Cardiac septum (tissue), 1 donor: ENCODE measurements around the gene NINJ2. TPM values are rescaled to one million over a fixed set of nuclear protein-coding genes. Genes with fewer than 3 reads are reported as not detected.
"Not testable (repeated sequence)": the region's sequence is repeated elsewhere in the genome, so short reads cannot be mapped to it uniquely, and the experiment has no call there.

Source experiments
- DNase-seq: peaks from one replicate; pipeline ENCODE4 v3.0.0-alpha.2; 2020; ENCODE audit warnings: low spot score
- intact Hi-C: fragments of 100-400 bp; cut with DNase I; formaldehyde crosslinking; loops from one replicate; pipeline ENCODE4 v1.14.0; 2022
- long read RNA-seq: library from polyadenylated mRNA; unstranded; transcript quantifications from one replicate; pipeline ENCODE4 v2.0.0, GENCODE V29; 2021
- total RNA-seq: library from RNA; stranded (reverse); fragmentation: NEBNext Ultra II Directional; extraction: Animal tissue kit (Norgen Biotek cat#: 25700); gene quantifications from one replicate; pipeline ENCODE4 v1.2.1, GENCODE V29; 2021
- donor health status: DM: no; HTN: no; CAD: no.

The NINJ2 gene, protein sequence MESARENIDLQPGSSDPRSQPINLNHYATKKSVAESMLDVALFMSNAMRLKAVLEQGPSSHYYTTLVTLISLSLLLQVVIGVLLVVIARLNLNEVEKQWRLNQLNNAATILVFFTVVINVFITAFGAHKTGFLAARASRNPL
- 3.9 TPM for total RNA-seq
- long read RNA-seq, partial matches to known transcripts = 0 of 2 reads
- long read RNA-seq, other reads (novel, unspliced or antisense) = 1 of 2 reads

DNA sequence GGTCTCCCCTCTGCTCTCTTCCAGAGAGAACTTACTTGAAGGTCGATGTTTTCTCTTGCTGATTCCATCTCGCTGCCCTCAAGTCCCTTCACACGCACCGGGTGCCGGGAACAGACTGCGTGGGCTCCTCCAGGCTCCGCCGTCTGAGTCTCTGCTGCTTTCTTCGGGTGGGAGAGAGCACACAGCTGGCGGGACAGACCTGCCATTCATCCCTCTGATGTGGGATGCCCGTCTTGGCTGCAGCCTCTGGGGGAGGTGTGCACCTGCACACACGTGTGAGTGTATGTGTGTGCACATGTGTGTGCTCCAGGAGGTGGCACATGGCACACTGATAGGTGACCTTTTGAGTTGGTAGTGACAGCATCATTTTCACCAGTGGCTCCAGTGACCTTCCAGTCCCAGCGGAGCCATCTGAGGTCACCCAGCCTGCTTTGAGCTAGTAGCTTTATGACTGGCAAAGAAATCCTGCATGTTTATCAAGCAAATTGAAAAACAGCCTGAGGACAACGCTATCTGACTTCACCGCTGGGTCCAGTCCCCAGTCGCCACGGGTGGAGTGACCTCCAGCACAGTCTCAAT is at the start of gene NINJ2:
TSS of gene NINJ2 (minus strand) at position 153 of the 579 bp plus-strand sequence. CDS start at position 68, 85 bp downstream.
- intact Hi-C loops = no loop called here
- no peak for DNase-seq

DNA sequence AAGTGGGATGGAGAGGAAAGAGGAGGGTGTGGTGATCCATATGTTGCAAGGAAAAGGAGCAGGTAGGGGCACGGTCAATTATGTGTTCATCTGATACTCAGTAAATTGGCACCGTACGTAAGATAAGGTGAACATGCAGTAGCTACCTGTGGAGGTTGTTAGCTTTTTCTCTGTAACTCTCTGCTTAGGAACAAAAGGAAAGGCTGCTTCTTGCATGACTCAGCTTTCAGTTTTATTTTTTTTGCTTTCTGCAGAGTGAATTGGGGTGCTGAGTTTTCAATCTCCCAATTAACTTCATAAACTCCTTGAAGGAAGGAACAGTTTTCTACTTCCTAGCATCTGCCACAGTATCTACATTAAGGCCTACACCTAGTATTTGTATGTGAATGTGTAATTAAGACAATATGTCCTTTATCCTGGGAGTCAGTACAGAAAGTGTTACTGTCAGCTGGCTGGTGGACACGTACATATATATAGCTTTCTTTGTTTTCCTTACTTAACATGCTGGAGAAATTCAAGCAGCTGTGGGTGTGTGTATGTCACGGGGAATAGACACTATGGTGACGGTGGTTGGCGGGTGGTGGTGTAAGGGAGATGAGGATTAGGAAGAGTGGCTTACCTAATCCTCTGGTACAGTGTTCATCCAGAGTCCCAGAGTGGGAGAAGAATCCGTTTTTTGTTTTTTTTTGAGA is 49.1 kb upstream of the NINJ2 start:
- intact Hi-C loops = no loop called here
- DNase-seq = no peak

DNA sequence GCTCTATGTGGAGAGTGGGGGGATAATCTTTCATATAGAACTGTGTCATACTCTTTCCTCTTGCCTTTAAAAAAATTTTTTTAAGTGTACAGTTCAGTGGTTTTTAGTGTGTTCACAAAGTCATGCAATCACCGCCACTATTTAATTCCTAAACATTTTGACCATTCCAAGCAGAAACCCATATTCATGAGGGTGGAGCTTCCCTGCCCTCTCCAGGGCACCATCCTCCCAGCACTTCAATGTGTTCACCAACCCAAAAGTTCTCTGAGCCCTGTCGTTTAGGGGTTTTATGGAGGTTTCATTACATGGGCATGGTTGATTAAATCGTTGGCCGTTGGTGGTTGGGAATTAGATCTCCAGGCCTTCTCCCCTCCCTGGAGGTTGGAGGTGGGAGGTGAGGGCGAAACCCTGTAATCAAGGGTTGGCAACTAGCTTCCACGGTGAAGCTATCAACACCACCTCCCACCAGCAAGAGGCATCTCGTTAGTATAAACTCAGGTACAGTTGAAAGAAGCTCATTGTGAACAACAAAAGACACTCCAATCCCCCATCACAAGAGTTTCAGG is 46.3 kb upstream of the NINJ2 start:
- intact Hi-C loops = no loop called here
- DNase-seq = no peak

DNA sequence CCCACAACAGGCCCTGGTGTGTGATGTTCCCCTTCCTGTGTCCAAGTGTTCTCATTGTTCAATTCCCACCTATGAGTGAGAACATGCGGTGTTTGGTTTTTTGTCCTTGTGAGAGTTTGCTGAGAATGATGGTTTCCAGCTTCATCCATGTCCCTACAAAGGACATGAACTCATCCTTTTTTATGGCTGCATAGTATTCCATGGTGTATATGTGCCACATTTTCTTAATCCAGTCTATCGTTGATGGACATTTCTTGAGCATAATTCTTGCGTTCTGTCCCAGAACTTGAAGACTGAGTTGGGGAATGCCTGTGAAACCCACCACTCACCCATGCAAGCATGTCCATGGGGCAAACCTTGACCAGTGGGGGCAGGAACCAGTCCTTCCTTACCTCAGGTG is 44.8 kb upstream of the NINJ2 start:
- DNase-seq, intact Hi-C loops: not testable (repeated sequence)

DNA sequence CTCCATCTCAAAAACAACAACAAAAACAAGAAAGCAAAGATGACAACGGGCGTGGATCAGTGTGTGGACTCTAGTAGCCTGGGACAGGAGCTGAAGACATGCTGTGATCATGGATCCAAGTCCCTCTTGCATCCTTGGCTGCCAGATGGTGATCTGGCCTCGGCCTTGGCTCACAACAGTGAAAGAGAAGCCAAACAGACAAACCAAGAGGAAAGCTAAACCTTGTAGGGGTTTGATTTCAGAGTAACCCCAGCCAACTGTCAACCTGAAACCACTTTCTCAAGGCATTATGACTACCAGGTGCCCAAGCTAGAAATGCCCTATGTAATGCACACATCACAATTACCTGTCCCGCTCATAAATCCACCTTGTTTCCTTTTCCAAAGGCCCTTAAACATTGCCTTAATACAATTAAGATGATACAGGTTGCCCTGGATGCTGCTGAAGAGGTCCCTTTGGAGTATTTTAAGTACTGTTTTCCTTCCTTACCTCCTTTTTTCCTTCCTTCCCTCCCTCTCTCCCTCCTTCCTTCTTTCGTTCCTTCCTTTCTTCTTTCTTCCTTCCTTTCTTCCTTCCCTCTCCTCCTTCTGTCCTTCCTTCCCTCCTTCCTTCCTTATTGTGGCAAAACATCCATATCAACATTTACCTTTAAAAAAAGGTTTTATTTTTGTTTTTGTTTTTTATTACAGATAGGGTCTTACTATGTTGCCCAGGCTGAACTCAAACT is 41.4 kb upstream of the NINJ2 start:
- intact Hi-C loops = no loop called here

DNA sequence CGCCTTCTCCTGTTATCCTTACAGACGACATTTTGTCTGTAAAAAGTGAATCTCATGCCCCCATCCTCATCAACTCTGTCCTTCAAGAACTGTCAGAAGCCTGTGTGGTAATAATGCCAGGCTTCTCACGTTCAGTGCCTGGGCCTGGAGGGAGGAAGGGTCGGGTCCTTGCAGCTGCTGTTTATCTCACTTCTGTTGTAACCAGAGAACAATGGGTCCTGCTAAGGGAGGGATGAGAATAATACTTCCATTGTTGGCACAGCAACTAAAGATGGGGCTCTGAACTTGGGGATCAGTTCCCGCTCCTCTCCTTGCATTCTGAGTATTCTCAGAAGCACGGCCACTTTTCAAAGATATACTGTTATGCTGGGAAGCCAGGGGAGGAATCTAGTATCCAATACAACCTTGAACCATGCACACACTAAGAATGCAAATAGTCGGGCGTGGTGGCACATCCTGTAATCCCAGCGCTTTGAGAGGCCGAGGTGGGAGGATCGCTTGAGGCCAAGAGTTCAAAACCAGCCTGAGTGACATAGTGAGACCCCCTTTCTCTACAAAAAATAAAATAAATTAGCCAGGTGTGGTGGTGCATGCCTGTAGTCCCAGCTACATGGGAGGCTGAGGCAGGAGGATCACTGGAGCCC is 38.8 kb upstream of the NINJ2 start:
- DNase-seq = no peak
- intact Hi-C loops = no loop called here

More for the DNA sequence above, 41.4 kb upstream of the NINJ2 start:
- no peak for DNase-seq

DNA sequence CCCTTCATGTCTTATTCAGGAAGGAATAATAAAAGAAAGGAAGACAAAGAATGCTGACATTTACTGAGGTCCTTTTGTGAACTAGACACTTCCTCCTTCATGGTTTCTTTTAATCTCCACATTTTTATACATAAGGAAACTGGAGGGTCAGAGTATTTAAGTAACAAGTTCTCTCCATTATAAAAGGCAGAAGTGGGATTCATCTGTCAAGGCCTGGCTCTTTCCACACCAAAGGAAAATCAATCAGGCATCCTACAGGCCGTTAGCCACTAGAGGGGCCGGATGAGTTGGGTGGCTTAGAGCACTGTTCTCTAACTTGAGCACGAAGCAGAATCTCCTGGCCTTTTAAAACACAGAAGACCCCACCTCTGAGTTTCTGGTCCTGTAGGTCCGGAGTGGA is 36.8 kb upstream of the NINJ2 start:
- intact Hi-C loops = no loop called here
- no peak for DNase-seq

DNA sequence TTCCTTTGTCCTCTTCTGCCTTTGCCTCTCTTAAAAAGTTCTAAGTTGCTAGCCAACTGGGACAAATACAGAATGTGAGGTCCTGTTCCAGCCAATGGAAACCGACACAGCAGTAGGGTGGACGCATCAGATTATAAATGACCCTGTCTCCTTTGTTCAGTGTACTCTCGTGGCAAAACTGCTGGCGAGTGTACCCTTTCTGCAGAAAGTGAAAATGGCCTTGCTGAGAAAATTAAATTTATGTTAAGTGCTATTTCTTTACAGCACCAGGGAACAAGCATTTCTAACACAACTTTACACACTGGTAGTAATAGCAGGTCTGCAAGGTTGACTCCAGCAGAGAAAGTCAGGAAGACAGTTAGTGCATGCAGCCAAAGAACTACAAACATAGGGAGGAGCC is 35.0 kb upstream of the NINJ2 start:
- DNase-seq, intact Hi-C loops: not testable (repeated sequence)

DNA sequence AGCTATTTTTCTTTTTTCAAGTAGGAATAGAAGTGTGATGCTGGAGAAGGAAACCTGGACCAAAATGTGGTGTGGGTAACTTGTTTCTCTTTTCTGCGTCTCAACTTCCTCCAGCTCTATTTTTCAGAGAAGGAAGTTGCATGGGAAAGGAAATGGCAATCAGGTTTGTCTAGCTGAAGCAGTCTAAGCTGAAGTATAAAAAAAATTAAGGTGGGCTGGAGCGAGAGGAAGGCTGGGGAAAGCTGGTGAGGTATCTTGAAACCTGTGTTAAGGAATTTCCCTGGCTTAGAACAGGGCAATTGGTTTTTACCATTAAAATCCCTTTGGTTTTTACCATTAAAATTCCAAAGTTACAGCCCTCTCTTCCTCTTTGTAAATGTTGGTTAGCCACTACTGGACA is 34.2 kb upstream of the NINJ2 start:
- intact Hi-C loops = no loop called here
- no peak for DNase-seq

DNA sequence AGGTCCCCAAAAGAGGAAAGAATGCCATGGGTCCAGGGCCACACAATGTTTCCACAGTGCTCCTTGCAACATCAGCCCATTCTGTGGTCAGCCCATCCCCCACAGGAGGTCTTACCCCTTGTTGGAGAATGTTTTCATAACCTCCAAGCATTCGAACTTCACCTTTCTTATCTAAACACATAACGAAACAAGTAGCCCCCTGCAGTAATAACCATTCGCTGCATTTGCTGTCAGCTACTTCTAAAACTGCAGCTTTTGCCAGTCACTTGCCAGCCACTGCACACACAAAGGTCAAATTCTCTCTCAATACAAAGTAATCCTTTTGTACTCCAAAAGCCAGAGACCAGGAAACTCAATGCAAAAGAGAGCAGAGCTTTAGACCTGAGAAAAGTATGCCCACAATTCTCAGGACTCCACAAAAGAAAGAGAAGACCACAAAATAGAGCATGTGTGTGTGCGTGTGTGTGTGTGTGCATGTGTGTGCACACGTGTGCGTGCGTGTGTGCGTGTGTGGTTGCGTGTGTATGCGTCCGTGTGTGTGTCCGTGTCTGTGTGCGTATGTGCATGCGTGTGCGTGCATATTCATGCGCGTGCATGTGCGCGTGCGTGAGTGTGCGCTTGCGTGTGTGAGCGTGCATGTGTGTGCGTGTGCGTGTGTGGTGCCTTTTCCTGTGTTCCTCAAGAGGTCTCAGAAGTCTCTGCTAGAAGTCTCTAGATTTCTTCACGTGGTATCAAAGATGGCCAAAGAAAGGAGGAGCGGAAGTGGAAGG is 31.7 kb upstream of the NINJ2 start:
- intact Hi-C loops = no loop called here
- no peak for DNase-seq

DNA sequence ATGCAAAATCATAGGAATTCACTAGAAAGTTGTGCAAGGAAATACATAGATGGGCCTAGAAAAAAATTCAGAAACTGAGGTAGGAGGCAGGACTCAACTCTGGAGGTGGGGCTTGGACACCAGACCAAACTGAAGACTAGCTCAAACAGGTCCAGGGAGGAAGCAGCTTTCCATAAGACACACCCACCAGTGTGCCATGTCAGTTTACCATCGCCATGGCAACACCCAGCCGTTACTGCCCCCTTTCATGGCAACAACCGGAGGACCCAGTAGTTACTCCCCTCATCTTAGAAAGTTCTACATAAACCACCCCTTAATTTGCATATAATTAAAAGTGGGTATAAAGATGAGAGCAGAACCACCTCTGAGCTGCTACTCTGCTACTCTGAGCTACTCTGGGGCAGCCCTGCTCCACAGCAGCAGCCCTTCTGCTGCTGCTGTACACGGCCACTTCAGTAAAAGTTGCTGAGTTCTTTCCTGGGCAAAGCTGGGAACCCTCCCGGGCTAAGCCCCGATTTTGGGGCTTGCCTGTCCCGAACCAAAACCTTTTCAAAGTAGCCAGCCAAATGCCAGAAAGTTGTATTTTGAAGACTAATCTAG is 30.8 kb upstream of the NINJ2 start:
- intact Hi-C loops = no loop called here
- no peak for DNase-seq

DNA sequence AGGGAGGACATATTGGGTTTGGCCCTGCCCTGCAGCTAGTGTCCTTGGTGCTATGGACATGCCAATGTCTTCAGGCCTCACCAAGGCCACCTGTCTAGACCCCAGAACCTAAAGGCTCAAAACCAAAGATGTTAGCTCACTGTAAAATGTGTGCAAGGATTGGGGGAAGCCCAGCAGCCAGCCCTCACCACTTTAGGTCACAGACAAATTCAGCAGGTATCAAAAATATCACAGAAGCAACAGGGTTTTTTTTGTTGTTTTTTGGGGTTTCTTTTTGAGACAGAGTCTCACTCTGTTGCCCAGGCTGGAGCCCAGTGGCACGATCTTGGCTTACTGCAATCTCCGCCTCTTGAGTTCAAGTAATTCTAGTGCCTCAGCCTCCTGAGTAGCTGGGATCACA is 29.0 kb upstream of the NINJ2 start:
- intact Hi-C loops = no loop called here
- DNase-seq = no peak

DNA sequence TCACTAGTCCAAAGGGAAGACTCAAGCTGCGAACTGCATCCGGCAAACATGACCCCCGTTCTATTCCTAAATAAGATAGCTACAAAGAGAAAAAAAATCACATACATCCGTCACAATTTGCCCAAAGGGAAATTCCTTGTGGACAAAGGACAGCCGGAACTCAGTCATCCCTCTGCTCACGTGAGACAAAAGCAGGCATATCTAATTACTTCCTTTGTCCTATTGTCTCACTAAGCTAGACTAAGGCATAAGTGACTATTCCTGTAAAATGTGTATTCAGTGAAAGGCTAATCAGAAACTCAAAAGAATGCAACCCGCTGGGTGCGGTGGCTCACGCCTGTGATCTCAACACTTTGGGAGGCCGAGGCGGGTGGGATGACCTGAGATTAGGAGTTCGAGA is 27.2 kb upstream of the NINJ2 start:
- DNase-seq = no peak
- intact Hi-C loops = no loop called here

DNA sequence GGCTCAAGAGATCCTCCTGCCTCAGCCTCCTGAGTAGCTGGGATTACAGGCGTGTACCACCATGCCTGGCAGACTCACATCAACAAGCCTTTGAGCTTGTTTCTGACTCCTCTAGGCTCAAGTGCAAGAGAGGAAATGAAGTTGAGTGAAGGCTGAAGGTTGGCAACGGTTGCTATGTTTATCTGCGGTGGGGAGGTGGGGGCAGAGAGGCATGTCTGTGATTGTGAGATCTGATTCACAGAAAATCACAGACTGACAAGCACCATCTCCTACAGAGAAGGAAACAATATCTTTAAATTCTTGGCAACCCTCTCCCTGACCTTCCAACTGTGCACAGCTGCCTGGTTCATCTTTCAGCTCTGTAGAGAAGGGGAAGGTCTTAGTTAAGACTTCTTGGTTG is 22.1 kb upstream of the NINJ2 start:
- intact Hi-C loops = no loop called here
- DNase-seq = no peak

DNA sequence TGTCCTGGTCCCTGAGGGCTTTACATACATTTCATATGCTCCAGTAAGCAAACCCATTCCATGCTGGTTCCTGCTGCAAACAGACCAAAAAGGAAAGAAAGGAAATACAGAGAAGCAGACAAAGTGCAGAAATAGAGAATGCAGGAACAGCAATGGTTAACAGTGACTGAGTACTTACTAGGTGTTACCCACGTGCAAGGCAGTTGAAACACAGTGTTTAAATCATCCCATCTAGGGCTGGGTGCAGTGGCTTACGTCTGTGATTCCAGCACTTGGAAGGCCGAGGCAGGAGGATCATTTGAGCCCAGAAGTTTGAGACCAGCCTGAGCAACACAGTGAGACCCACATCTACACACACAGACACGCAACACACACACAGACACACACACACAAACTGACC is 21.2 kb upstream of the NINJ2 start:
- DNase-seq = no peak
- intact Hi-C loops = no loop called here

DNA sequence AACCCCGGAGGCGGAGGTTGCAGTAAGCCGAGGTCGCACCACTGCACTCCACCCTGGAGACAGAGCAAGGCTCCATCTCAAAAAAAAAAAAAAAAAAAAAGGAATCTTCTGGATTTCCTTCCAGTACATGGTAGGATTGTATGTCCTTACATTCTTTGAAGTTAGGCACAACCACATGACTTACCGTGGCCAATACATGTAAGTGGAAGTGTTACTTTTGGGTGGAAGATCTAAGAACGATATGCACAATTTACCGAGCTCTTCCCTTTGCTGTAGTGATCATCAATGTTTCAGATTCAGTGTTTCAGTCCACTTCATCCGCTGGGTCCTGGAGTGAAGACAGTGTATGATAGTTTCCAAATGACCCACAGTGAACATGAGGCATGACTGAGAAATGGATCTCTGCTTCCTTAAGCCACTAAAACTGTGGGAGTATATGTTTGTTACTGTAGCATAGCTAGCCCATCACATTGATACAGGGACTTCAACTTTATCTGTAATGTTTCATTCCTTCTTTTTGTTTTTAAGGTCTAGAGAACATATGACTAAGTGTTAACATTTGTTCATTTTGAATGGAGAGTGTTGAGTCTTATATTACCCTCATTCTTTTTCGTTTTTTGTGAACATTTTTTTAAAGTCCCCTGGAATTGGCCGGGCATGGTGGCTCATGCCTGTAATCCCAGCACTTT is 18.5 kb upstream of the NINJ2 start:
- no peak for DNase-seq
- intact Hi-C loops = no loop called here

DNA sequence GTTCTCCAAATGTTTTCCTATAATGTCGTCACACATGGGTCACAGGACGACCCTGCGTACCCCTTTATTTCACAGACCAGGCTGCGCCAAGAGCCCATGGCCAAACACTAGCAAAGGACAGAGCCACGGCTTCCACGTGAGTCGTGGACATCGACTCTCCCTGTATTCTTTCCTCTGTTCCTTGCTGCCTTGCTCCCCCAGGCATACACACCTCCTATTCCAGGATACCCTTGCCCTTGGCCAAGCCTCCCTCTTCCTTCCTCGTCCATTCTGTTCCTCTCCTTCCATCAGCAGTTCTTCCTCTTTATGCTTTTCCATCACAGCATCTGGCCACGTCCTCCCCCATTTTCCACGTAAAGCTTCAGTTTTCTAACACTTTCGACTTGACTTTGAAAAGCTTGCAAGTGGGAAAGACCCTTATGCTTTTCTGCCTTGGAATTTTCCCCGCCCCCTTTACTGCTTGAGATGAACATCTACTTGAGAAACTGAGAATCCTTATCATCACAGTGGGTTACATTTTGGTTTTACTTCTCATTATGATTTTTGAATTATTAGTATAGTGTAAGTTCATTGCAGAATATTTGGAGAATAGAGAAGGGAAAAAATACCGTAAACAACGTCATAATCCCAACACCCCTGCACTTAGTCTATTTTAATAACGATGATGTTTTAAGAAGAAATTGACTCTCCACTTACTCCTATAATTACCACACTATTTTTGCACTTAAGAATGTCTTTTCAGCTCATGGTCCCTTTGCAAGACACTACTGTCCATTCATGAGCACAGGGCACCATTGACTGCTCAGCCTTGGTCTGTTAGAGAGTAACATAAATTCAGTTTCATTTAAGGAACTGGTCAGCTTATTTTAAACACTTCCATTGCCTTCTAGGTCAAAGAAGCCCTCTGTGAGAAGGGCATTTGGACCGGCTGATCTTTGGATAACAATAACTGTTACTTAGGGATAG is 15.8 kb upstream of the NINJ2 start:
- intact Hi-C loops = no loop called here
- no peak for DNase-seq
